EH (cell line): ENCODE data around the gene SPOCK2.

Experiments used
- DNase-seq: peaks from one replicate; pipeline ENCODE4 v3.0.0-alpha.2; 2015; ENCODE audit warnings: low read depth

Gene SPOCK2

GRCh38 chr10:72088889-72089575 is 681 bp upstream of the SPOCK2 start:
- DNase-seq, result no peak

DNA sequence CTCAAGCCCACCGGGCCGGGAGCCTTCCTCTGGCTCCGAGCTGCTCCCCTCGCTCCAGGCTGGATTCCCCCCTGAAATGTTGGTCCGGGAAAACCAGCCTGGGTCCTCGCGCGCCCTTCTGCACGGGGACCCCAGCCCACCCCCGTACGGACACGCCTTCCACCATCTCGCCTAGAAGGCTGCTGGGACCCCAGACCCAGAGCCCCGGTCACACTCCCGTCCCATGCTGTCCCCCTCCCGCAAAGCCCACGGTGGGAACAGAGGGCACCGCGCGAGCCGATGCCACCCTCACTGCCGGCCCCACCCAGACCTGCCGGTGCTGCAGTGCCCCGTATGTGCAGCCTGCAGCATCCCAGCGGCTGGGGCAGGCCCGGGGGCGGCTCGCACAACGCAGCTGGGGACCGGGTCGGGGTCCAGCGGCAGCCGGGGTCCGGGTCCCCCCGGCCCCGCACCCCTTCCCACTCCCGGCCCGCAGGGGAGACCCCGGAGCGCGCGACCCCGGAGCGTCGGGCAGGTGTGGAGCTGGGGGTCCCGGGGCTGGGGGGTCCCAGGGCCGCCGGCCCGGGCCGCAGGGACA is 871 bp downstream of the SPOCK2 start:
- no peak for DNase-seq

DNA sequence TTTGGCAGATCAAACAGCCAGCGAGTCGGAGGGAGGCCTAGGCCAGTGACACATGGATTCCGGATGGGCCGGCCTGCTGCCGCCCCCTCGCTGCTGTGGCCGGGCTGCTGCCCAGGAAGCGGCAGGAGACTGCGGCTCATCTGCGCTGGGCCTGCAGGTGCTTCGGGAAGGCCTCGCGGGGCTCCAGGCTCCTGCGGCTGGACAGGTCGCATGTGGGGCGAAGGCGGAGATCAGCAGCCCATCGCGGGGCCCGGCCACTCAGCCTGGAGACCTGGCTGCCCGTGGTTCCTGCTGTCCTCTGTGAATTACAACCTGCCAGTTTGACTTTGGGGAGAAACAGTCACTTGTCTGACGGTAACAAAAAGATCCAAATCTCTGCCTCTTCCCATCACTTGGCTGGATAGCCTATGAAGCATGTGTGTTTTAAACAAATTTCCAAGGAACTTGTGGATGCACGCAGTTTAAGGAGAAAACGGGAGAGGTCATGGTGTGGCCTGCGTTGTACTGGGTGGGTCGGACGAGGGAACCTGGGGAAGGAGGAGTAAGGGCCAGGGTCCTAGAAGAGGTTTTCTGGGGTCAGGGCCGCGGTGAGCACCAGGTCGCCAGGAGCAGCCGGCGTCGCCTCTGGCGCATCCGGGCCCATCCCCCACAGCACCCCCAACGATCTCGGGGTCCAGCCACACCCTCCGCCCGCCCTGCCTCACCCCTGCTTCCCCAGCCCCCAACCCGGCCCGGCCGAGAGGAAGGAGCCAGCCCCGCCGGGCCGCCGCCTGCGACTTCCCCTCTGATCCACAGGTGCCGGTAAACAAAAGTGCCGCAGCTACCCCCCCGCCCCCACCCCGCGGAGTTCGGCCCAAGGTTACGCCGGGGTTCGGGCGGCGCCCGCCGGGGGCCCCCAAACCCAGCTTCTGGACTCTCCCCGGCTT is 1.6 kb downstream of the SPOCK2 start:
- DNase-seq, result no peak

GRCh38 chr10:72085864-72086465 is 2.4 kb downstream of the SPOCK2 start:
- no peak for DNase-seq

GRCh38 chr10:72085166-72085565 is 3.2 kb downstream of the SPOCK2 start:
- no peak for DNase-seq

DNA sequence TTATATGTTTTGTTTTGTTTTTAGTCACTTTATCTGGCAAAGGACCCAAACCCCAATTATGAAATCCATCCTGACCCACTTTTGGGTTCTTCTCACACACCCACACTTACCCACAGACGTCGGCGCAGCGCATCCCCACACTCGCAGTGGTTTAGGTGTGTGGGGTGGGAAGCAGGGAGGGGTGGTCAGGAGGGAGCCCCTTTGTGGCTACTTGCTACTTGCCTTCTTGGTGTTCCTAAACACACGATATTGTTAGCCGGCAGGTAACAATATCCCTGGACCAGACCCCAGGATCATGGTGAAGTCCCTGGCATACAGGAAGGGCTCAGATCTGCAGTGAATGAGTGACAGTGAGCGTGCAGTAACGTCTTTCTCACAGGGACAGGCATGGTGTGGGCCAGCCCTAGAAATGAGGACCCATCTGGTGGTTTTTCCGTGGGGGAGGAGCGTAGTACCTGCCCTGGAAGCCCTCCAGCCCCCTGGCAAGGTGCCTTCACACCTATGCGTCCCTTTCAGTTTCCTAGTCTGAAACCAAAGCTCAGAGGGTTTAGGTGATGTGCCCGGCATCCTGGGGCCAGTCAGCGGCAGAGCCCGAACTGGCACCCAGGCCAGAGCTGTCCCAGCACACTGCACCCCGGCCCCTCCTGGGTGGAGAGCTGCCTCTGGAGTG is 4.4 kb downstream of the SPOCK2 start:
- DNase-seq, result no peak

DNA sequence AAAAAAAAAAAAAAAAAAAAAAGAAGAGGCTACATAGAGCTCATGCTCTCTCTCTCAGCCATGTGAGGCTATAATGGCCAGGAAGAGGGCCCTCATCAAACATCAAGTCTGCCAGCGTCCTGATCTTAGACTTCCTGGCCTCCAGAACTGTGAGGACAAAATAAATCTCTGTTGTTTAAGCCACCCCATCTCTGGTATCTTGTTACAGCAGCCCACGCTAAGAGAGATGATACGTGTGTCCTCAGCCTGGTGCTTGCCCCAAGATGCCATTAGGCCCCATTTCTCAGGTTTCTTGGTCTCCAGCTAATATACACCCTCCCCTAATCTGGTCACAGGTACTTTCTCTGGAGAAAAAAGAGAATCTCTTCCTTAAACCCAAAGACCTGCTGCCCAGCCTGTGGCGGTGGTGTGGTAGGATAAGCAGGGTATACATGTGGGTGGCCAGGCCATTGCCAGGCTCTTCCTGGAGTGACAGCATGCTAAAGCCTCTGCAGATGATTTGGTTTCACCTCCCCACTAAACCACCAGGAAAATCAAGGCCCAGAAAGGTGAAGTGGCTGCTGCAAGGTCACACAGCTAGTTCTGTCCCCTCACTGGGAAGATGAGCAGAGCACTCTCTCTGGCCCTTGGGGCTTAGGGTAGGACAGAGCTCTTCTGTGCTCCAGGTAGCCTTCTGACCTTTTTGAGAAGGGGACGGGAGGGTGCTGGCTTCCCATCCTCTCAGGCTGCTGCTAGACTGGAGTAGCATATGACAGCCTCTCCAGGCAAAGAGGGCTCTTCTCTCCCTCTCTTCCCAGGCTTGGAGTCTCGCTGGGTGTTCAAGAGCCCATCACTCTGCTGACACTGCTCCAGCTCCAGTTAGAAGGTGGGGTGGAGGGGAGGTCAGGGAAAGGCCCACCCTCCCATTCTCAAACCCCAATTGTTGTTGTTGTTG is 5.2 kb downstream of the SPOCK2 start:
- DNase-seq, result no peak

DNA sequence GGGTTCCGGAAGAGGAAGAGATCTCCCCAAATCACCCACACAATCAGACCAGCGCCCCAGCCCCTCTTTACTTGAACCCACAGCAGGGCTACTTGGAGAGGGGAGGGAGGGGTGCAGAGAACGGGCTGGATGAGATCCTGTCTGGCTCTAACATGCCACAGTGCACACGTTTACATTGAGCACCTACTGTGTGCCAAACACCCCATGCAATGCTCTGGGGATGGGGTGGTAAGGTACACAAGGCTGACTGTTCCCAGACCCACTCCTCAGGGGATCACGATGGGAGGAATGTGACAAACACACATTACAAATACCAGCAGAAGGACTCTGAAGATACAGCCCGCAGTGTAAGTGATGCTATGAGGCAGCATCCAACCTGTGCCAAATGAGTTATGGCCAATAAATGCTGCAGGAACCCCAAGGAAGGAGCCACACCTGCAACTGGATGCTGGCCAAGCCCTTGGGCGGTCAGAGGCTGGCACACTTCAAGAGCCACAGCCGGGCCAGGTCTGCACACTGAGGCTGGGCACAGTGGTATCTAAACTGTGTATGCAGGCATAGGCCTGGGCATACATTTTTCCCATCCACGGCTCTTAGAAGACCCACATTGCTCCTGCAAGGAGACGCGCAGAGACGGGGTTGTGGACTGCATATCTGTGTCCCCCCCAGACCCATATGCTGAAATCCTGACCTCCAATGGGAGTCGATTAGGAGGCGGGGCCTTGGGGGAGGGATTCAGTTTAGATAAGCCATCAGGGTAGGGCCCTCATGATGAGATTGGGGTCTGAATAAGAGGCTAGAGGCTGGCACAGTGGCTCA is 6.4 kb downstream of the SPOCK2 start:
- no peak for DNase-seq

- DNase-seq, result no peak
Measured at GRCh38 chr10:72081210-72081609, 7.1 kb downstream of the SPOCK2 start.

GRCh38 chr10:72080042-72080975 is 8.0 kb downstream of the SPOCK2 start:
- peak; percentile 10 for DNase-seq

GRCh38 chr10:72079356-72079755 is 9.0 kb downstream of the SPOCK2 start:
- no peak for DNase-seq

- no peak for DNase-seq
Measured at GRCh38 chr10:72077275-72077990, 10.9 kb downstream of the SPOCK2 start.

GRCh38 chr10:72076756-72077155 is 11.6 kb downstream of the SPOCK2 start:
- no peak for DNase-seq

DNA sequence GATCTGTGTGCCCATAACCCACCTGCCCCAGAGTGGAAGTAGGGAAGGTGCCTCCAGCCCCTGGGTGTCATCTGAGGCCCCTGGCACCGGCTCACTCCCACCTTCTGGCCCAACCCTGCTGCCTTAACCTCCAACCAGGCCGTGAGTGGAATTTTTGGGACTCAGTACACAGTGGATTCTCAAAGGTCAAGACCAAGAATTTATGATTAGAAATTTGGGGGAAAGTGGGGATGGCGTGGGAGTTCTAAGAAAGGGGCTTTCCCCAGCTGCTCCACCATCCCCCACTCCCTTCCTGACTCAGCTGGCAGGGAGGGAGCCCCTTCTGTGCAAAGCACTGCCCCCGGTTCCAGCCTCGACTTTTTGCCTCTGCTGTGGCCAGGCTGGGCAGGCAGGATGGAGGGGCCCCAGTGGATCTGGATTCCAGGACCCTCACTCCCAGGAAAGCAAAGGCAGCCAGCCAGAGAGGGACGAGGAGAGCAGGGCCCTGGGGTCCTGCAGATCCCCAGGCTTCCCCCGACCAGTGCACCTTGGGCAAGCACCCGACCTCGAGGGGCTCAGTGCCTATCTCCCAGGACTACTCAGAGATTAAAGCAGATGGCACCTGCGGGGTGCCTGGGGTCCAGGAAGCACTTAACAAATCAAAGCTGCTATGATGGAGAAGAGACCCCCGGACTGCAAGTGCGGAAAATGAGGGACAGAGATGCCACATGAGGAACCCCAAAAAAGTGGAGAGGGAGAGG is 12.8 kb downstream of the SPOCK2 start:
- no peak for DNase-seq

- no peak for DNase-seq
Measured at GRCh38 chr10:72074574-72075375, 13.6 kb downstream of the SPOCK2 start.

GRCh38 chr10:72073708-72074573 is 14.4 kb downstream of the SPOCK2 start:
- DNase-seq, result no peak
